ENCODE results near the gene DCST1. TPM values are rescaled to one million over a fixed set of nuclear protein-coding genes. Genes with fewer than 3 reads are reported as not detected.

The DCST1 gene
- total RNA-seq, 1 experiment from 2014 or later, result 0.32 TPM

GRCh38 chr1:155063550-155064110 lies 30.0 kb downstream of the DCST1 start, which contains the start of gene EFNA4:
TSS of gene EFNA4 (plus strand) at chr1:155063740. CDS start at chr1:155063824, 84 bp downstream.
- H3K79me2 ChIP-seq (ENCODE audit: insufficient read depth, low read length), result 0 out of 2 replicates have a peak, but pooled peaks cover 5% of the 10 kb centered on the region
- intact Hi-C loops (cut with micrococcal nuclease), result loop anchor here (5.0 kb wide), 3 partner anchors 91 to 506 kb away; partner anchors contain the start of genes CKS1B, SHC1 and UBE2Q1
- peak within 1 kb of the TSS; percentile 77 to 84 for H3K4me3 ChIP-seq (replicated peaks in 1 of 2; ENCODE audit: low read depth in 1 of 2, low read length in 2 of 2)
- H3K27ac ChIP-seq (ENCODE audit: low read depth, low read length), result peak within 1 kb of the TSS; percentile 93
- H3K9me3 ChIP-seq (ENCODE audit: control insufficient read depth in 1 of 2, insufficient read depth in 1 of 2, low read depth in 1 of 2, low read length in 2 of 2), result no peaks in the 10 kb centered on the region
- DNase-seq (ENCODE audit: low read depth, low spot score), result peak; percentile 79
- ATAC-seq, result peak; percentile 79
- BruUV-seq (replicated peaks), result no TSS peak
- H2AFZ ChIP-seq (ENCODE audit: low read depth, low read length, poor library complexity, severe bottlenecking), result peak within 1 kb of the TSS; percentile 45
- POLR2A ChIA-PET, result interaction anchor here (1.4 to 1.6 kb wide), 2 partner anchors 17 to 21 kb away, joined by 5 to 7 read pairs; no protein-coding TSS in a partner anchor
- no peaks in the 10 kb centered on the region for H3K9me2 ChIP-seq (ENCODE audit: insufficient read depth)
- peak within 1 kb of the TSS; percentile 72 for H3K9ac ChIP-seq (ENCODE audit: low read length)
- H3K27me3 ChIP-seq (ENCODE audit: insufficient read depth, low read length), result no peaks in the 10 kb centered on the region
- RAD21 ChIA-PET (ENCODE audit: low non-redundant PET in 1 of 2, low total read pairs in 2 of 2, uncharacterized antibody in 2 of 2, unreplicated experiment in 2 of 2), result interaction anchor here in 1 of 2 experiments (1.2 to 2.3 kb wide), 2 partner anchors 15 to 21 kb away, joined by 4 to 9 read pairs; partner anchors contain the start of gene EFNA3
- peaks cover 21 to 35% of the 10 kb centered on the region in 2 experiments for H3K4me1 ChIP-seq (ENCODE audit: control insufficient read depth in 1 of 2, insufficient read depth in 2 of 2, low read length in 2 of 2)
- peaks cover 8 to 11% of the 10 kb centered on the region in 2 experiments; a peak in 3 of 4 replicates for H3K36me3 ChIP-seq (ENCODE audit: control insufficient read depth in 1 of 2, insufficient read depth in 2 of 2, low read length in 2 of 2)
- TF ChIP-seq POLR2A (IDR thresholded peaks at IDR 0.05; ENCODE audit: borderline replicate concordance, extremely low read depth, insufficient read depth, insufficient read length) (peak; percentile 76), SIN3A (IDR thresholded peaks at IDR 0.05; ENCODE audit: low read depth) (peak; percentile 55; the same call in 1 of the 2 replicates), EGR1 (IDR thresholded peaks at IDR 0.05; ENCODE audit: low read depth) (no peak), TCF7L2 (IDR thresholded peaks at IDR 0.05; ENCODE audit: borderline replicate concordance, extremely low read depth, insufficient read depth, insufficient read length) (peak; percentile 18), SP1 (IDR thresholded peaks at IDR 0.05; ENCODE audit: low read depth) (peak; percentile 75), CEBPB (IDR thresholded peaks at IDR 0.05; ENCODE audit: low read depth) (no peak), POLR2AphosphoS5 (IDR thresholded peaks at IDR 0.05; ENCODE audit: low read depth, low read length) (peak; percentile 80)
- CTCF ChIA-PET, result interaction anchor here (1.0 to 6.7 kb wide), 6 partner anchors 12 to 109 kb away, joined by 3 to 44 read pairs (median 6); partner anchors contain the start of genes EFNA3 and KRTCAP2
- no peaks in the 10 kb centered on the region for H4K20me1 ChIP-seq (ENCODE audit: insufficient read depth)
- H3K4me2 ChIP-seq (ENCODE audit: low read length), result peak within 1 kb of the TSS; percentile 95
